GM12801 (cell line): ENCODE measurements around the gene RNF212B.

Source experiments
- CTCF ChIP-seq: IDR thresholded peaks from one replicate; pipeline ENCODE4 v1.5.1; 2011; ENCODE audit warnings: control low read depth; ENCODE audit not compliant: insufficient read length; ENCODE audit errors: extremely low read depth

The RNF212B gene, protein sequence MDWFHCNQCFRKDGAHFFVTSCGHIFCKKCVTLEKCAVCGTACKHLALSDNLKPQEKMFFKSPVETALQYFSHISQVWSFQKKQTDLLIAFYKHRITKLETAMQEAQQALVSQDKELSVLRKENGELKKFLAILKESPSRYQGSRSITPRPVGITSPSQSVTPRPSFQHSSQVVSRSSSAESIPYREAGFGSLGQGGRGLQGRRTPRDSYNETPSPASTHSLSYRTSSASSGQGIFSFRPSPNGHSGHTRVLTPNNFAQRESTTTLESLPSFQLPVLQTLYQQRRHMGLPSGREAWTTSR

GRCh38 chr14:23237772-23238594, at the start of gene RNF212B:
Gene RNF212B (plus strand): TSS chr14:23237936. CDS start chr14:23240346, 2,410 bp downstream.
- no peak for TF ChIP-seq CTCF

GRCh38 chr14:23193432-23193831, 44.3 kb upstream of the RNF212B start:
- TF ChIP-seq CTCF: no peak

DNA sequence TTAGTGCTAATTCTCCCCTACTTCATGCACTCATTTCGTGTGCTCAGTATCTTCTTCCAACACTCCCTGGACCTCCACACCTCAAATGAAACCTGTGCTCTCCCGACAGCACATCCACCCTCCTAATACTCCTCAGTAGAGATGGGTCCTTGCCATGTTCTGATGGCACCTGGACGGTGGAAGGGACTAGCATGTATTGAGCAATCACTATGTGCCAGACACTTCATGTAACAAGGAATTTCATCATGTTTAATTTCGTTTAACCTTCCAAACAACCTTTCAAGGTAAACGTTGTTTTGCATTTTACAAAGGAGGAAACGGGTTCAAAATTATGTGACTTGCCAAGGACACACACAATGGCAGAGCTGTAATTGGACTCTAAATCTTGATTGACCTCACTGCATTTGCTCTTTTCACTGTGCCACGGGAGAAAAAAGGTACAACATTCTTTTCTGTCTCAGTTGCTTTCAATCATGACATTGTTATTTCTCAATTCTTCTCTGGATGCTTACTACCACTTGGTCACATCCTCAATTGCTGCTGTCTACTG, 42.1 kb upstream of the RNF212B start:
- no peak for TF ChIP-seq CTCF

DNA sequence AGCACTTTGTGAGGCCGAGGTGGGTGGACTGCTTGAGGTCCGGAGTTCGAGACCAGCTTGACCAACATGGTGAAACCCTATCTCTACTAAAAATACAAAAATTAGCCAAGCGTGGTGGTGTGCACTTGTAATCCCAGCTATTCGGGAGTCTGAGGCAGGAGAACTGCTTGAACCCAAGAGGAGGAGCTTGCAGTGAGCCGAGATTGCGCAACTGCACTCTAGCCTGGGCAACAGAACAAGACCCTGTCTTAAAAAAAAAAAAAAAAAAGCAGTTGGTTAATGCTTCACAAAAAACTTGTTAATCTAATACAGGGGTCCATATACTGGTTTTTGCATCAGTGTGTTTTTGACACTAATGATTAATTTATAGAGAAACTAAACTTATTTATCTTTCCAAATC, 35.7 kb upstream of the RNF212B start:
- no peak for TF ChIP-seq CTCF

DNA sequence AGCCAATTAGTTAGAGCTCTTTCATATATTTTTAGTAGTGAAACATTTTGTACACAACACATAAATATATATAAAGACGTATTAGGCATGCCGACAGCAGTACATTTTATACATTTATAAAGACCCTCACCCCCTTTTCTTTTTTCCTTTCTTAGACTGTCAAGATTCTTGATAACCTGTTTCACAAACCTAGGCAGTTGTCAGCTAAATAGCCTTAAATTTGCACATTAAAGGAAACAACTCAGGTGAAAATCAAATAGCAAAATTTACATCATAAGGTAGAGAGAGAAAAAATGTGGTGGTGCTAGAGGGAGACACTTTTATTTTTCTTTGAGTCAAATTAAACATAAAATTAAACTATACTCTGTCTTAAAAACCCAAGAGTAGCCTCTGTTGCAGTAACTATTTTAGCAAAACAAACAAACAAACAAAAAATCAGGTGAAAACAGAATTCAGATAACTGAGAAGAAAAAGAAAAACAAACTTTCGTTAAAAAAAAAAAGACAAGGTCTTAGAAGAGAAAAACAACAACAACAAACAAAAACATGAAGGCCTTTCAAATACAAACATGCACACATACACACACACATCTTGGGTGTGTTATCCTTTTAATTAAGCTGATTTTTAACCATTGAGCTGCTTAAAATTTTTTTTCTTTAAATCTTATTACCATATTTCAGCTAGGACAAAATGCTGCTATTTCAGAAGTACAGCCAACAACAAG, 31.2 kb upstream of the RNF212B start:
- TF ChIP-seq CTCF: no peak

DNA sequence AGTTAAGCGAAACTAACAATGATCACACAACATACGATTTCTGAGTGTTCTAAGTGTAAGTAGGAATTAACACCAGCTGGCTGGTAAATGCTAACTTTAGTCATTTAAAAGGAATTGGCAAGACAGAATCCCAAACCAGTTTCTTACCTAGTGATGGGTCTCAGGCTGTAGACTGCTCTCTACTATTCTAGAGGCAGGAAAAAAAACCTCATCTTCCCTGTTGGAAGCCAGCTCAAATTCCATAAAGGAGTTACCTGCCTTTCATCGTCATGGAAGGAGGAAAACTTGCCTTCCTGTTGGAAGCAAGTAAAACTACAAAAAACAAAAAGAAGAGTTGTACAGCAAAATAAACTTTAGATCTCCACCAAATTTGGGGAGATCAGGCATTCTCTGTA, 30.6 kb upstream of the RNF212B start:
- no peak for TF ChIP-seq CTCF

DNA sequence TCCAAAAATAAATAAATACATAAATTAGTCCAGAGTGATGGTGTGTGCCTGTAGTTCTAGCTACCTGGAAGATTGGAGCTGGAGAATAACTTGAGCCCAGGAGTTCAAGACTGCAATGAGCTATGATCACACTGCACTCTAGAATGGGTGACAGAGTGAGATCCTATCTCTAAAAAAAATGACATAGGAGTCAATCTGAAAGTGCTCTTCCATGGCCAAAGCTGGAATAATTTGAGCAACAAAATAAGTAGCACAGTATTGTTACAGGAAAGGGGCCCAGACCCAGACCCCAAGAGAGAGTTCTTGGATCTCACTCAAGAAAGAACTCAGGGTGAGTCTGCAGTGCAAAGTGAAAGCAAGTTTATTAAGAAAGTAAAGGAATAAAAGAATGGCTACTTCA, 29.4 kb upstream of the RNF212B start:
- no peak for TF ChIP-seq CTCF
